ENCODE measurements around the gene SIK1.

SIK1 gene

DNA sequence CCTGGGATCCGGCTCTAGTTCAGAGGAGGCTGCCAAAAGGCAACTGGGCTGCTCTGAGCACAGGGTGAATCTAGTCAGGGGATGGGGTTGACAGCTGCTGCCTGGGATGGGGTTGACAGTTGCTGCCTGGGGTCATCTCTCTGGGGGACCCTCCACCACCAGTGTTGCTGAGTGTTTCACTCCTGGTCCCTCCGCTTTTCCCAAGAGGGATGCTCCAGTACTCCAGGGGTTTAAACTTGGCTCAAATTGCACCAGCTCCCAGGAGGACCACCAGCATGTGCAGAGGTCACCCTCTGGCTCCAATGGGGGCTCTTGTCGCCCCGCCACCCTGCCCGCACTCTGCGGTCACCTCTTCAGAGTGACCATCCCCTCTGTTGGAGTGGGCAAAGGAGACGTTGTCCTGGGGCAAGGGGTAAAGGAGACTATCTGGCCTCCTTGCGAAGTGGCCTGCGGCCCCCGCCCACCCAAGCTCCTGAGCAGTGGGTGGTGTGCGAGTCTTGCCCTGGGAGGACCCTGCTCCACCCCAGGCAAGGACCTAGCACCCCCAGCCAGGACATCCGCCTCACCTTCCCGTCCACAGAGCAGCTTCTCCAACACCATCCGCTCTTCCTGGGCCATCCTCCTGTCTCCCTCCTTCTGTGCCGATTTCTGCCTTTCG is 52.6 kb downstream of the SIK1 start:
- no peak overlapping the region for H3K4me3 ChIP-seq (ENCODE audit: low read depth, low read length)
- TF ChIP-seq, protein P1, sequence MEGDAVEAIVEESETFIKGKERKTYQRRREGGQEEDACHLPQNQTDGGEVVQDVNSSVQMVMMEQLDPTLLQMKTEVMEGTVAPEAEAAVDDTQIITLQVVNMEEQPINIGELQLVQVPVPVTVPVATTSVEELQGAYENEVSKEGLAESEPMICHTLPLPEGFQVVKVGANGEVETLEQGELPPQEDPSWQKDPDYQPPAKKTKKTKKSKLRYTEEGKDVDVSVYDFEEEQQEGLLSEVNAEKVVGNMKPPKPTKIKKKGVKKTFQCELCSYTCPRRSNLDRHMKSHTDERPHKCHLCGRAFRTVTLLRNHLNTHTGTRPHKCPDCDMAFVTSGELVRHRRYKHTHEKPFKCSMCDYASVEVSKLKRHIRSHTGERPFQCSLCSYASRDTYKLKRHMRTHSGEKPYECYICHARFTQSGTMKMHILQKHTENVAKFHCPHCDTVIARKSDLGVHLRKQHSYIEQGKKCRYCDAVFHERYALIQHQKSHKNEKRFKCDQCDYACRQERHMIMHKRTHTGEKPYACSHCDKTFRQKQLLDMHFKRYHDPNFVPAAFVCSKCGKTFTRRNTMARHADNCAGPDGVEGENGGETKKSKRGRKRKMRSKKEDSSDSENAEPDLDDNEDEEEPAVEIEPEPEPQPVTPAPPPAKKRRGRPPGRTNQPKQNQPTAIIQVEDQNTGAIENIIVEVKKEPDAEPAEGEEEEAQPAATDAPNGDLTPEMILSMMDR (IDR thresholded peaks at IDR 0.05; ENCODE audit: borderline replicate concordance, insufficient read depth, low read depth, low read length): no peak

DNA sequence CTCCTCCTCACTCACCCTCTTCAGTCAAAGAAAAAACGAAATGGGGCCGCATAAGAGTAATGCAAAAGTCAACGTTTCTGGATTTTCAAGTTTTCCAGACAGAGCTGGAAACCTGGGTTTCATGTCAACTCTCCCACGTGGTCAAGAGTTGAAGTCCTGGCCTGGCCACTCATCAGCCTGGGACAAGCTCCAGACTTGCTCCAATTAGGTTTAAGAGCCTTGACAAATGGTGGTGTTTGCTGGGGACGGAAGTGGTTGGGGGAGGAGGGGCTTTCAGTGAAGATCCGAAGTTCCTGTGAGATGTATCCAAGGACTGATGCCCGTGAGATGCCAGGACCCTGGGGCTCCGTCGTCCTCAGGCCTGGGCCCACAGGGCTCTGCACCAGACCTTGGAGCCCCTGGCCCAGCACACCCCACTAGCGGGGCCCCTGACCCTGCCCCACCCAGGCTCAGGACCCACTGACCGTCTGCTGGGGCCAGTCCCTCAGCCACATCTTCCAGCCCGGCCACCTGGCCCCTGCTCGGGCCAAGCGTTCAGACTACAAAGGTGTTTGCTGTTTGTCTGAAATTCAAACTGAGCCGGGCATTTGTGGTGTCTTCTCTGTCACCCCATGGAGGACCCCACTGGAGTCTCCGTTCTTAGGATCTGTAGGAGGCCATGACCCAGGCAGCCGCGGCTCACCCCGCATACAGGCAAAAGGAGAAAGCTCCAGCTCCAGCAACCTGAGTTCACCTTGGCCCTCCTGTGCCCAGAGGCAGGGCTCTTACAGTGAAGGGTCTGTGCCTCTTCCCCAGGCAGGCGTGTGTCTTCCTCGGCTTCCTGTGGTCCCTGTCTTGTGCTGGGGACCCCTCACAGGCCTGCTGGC is 53.3 kb downstream of the SIK1 start:
- TF ChIP-seq, protein P1 (IDR thresholded peaks at IDR 0.05; ENCODE audit: borderline replicate concordance, insufficient read depth, low read depth, low read length): no peak
- no peak overlapping the region for H3K4me3 ChIP-seq (ENCODE audit: low read depth, low read length)

DNA sequence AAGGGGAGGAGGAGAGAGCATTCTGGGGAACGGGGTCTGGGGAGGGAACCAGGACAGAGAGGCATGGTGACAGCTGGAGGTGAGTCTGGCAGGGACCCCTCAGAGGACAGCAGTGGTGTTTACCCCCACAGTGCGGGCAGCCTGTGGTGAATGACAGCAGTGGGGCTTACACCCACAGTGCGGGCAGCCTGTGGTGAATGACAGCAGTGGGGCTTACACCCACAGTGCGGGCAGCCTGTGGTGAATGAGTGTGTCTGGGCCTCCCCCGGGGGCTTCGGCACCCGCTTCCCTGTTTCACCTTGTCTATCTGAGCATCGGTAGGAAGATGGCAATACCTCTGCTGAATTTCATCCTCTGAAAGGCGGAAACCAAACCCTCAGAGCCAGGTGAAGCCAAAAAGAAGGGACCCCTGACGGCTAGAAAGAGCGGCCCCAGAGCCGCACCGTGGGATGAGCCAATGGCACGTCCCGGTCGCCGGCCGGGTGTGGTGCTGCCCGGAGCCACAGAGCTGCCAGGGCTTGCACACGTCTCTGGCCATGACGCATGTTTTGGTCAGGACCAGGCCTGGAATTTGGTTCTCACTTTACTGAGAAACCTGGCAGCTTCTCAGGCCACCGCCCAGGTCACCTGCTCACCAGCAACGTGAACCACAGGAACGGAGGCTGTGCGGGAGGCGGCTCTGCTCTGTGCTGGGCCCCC is 54.1 kb downstream of the SIK1 start:
- TF ChIP-seq, protein P1 (IDR thresholded peaks at IDR 0.05; ENCODE audit: borderline replicate concordance, insufficient read depth, low read depth, low read length): no peak
- no peak overlapping the region for H3K4me3 ChIP-seq (ENCODE audit: low read depth, low read length)

DNA sequence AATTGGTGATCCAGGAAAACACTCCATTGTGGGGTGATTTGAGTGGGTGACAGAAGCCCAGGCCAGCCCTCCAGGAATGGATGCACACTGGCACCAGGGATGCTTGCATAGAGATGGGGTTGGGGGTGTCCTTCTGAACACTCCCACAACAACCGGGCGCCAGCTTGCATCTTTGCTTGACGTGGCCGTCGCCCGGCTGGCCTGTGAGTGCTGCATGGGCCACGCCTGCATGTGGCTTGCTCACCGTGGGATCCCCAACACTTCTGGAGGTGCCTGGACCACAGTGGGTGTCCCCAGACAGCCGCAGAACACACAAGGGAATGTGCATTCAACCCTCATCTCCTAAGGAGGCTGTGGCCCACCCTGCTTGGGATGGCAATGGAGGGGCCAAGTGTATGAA is 55.1 kb downstream of the SIK1 start:
- no peak overlapping the region for H3K4me3 ChIP-seq (ENCODE audit: low read depth, low read length)
- TF ChIP-seq, protein P1 (IDR thresholded peaks at IDR 0.05; ENCODE audit: borderline replicate concordance, insufficient read depth, low read depth, low read length): no peak

DNA sequence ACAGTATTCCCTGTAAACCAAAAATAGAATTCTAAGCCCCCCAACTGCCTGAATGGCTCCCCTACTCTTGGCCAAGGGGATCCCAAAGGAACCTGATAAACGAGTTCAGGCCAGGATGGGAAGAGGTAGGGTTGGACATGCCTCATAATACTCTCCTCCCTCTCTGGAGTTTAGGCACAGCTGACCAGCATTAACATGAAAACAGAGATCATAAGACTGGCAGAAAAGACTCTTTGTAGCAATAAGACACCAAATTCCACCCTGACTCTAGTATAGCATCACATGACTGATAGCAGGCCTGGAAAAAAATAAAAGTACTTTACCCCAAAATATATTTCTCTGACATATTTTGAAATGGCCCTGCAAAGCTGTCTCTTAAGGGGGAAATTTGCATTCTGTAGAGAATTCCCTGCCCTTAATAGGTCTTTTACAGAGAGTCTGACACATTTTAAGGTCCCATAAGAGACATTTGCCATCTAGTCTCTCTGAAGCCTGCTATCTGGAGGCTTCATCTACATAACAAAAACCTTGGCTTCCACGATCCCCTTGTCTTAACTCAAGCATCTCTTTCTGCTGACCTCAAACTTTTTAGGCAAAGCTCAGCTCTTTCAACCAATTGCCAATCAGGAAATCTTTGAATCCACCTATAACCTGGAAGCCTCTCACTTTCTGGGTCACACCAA is 55.9 kb downstream of the SIK1 start:
- TF ChIP-seq, protein P1 (IDR thresholded peaks at IDR 0.05; ENCODE audit: borderline replicate concordance, insufficient read depth, low read depth, low read length): no peak
- no peak overlapping the region for H3K4me3 ChIP-seq (ENCODE audit: low read depth, low read length)

DNA sequence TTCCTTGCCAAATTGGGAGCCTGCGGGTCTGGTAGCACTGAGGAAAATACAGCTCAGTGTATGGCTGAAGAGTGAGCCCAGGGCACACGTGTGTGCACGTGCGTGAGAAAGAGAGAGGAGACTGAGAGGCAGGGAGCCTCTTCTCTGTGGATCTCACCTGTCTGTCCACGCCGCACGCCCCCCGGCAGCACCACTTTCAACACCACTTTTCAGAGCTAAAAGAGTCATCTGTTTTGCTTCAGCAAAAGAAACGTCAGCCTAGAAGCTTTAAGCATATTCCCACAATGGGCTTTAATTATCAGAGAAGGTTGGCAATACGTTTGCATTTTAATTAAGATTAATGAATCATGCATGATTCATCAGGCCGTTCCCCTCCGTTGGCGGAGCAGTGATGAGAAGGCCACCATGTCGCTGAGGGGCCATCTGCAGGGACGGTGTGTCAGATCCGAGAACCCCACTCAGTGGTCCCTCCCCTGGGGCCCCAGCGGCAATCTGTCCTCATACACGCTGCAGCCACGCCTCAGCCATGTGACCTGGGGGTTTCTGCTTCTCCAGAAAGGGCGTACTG is 56.8 kb downstream of the SIK1 start:
- TF ChIP-seq, protein P1 (IDR thresholded peaks at IDR 0.05; ENCODE audit: borderline replicate concordance, insufficient read depth, low read depth, low read length): no peak
- no peak overlapping the region for H3K4me3 ChIP-seq (ENCODE audit: low read depth, low read length)
